ENCODE data around the gene SNAP29. TPM values are rescaled to one million over a fixed set of nuclear protein-coding genes. Genes with fewer than 3 reads are reported as not detected.

SNAP29 gene
- total and polyA plus RNA-seq, 9 of the 15 experiments (the other 6 are each of a cell fraction or from before 2014, with no cell fraction given), result 19.5 to 250 (median 75.9) TPM

GRCh38 chr22:20916916-20917810, 58.4 kb downstream of the SNAP29 start, which contains the start of gene CRKL (continued):
- TF ChIP-seq, protein P1, sequence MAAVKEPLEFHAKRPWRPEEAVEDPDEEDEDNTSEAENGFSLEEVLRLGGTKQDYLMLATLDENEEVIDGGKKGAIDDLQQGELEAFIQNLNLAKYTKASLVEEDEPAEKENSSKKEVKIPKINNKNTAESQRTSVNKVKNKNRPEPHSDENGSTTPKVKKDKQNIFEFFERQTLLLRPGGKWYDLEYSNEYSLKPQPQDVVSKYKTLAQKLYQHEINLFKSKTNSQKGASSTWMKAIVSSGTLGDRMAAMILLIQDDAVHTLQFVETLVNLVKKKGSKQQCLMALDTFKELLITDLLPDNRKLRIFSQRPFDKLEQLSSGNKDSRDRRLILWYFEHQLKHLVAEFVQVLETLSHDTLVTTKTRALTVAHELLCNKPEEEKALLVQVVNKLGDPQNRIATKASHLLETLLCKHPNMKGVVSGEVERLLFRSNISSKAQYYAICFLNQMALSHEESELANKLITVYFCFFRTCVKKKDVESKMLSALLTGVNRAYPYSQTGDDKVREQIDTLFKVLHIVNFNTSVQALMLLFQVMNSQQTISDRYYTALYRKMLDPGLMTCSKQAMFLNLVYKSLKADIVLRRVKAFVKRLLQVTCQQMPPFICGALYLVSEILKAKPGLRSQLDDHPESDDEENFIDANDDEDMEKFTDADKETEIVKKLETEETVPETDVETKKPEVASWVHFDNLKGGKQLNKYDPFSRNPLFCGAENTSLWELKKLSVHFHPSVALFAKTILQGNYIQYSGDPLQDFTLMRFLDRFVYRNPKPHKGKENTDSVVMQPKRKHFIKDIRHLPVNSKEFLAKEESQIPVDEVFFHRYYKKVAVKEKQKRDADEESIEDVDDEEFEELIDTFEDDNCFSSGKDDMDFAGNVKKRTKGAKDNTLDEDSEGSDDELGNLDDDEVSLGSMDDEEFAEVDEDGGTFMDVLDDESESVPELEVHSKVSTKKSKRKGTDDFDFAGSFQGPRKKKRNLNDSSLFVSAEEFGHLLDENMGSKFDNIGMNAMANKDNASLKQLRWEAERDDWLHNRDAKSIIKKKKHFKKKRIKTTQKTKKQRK (IDR thresholded peaks at IDR 0.05; ENCODE audit: borderline replicate concordance, low read depth, low read length), result no peak
- TF ChIP-seq PHF8 (IDR thresholded peaks at IDR 0.05; ENCODE audit: borderline replicate concordance, low read length) (peak; percentile 90; the same call in 1 of the 2 replicates), RCOR1 (IDR thresholded peaks at IDR 0.05; ENCODE audit: borderline replicate concordance in 1 of 2, low read depth in 2 of 2, low read length in 2 of 2) (peak; percentile 95 to 96), BRF1 (IDR thresholded peaks at IDR 0.05; ENCODE audit: borderline replicate concordance, extremely low read depth, insufficient read length) (no peak), SOX6 (IDR thresholded peaks at IDR 0.05) (no peak), MYNN (IDR thresholded peaks at IDR 0.05) (no peak), MYNN (CRISPR knock-in tag; IDR thresholded peaks at IDR 0.05) (no peak), HOXB6 (CRISPR knock-in tag; IDR thresholded peaks at IDR 0.05; ENCODE audit: borderline replicate concordance) (no peak), ZNF586 (CRISPR knock-in tag; conservative IDR thresholded peaks at IDR 0.05) (no peak), ZNF76 (CRISPR knock-in tag; IDR thresholded peaks at IDR 0.05; ENCODE audit: borderline replicate concordance) (no peak), HIVEP1 (CRISPR knock-in tag; IDR thresholded peaks at IDR 0.05) (no peak), CHD2 (IDR thresholded peaks at IDR 0.05; ENCODE audit: low read depth, low read length) (peak; percentile 75), CREB3 (tag; conservative IDR thresholded peaks at IDR 0.05; ENCODE audit: low read depth) (no peak), HES1 (IDR thresholded peaks at IDR 0.05; ENCODE audit: low read depth) (no peak), MTA1 (IDR thresholded peaks at IDR 0.05; ENCODE audit: borderline replicate concordance) (no peak), ARID3A (IDR thresholded peaks at IDR 0.05; ENCODE audit: borderline replicate concordance, low read depth, low read length) (peak; percentile 91; the same call in 1 of the 2 replicates)
- TF ChIP-seq, protein P2, sequence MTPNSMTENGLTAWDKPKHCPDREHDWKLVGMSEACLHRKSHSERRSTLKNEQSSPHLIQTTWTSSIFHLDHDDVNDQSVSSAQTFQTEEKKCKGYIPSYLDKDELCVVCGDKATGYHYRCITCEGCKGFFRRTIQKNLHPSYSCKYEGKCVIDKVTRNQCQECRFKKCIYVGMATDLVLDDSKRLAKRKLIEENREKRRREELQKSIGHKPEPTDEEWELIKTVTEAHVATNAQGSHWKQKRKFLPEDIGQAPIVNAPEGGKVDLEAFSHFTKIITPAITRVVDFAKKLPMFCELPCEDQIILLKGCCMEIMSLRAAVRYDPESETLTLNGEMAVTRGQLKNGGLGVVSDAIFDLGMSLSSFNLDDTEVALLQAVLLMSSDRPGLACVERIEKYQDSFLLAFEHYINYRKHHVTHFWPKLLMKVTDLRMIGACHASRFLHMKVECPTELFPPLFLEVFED (CRISPR knock-in tag; conservative IDR thresholded peaks at IDR 0.05), result no peak
